ENCODE data around the gene SND1.

The SND1 gene

DNA sequence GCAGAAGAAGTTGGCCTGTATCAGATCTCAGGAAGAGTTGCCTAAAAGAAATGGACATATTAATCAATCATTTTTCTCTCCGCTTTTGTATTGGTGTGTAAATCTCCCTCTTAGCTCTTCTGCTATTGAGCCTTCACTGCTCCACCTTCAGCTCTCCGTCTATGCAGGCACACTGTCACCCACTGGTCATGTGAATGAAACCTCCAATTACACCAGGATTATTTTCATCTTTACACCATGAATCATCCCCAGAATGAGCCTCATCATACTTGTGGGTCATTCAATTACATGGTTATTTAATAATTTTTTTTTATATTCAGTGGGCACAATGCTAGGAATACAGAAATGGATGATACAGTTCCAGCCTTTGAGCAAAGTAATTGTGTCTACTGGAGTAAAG, 286.6 kb downstream of the SND1 start:
- Mint-ChIP-seq H3K27me3 (no peaks in the 10 kb centered on the region), H3K27ac (no peak overlapping the region), H3K4me3 (no peak overlapping the region), H3K9me3 (no peaks in the 10 kb centered on the region), H3K36me3 (ENCODE audit: low read depth) (peaks cover 89% of the 10 kb centered on the region), H3K4me1 (ENCODE audit: low read depth) (peaks cover 2% of the 10 kb centered on the region)
- DNase-seq, result no peak

GRCh38 chr7:127940381-127941160, 288.6 kb downstream of the SND1 start:
- H3K9me3 Mint-ChIP-seq, result no peaks in the 10 kb centered on the region
- no peaks in the 10 kb centered on the region for H3K4me1 Mint-ChIP-seq (ENCODE audit: low read depth)
- H3K4me3 Mint-ChIP-seq, result no peak overlapping the region
- H3K36me3 Mint-ChIP-seq (ENCODE audit: low read depth), result peaks cover 88% of the 10 kb centered on the region
- no peaks in the 10 kb centered on the region for H3K27me3 Mint-ChIP-seq
- DNase-seq, result no peak
- H3K27ac Mint-ChIP-seq, result peak overlapping the region; percentile 19

DNA sequence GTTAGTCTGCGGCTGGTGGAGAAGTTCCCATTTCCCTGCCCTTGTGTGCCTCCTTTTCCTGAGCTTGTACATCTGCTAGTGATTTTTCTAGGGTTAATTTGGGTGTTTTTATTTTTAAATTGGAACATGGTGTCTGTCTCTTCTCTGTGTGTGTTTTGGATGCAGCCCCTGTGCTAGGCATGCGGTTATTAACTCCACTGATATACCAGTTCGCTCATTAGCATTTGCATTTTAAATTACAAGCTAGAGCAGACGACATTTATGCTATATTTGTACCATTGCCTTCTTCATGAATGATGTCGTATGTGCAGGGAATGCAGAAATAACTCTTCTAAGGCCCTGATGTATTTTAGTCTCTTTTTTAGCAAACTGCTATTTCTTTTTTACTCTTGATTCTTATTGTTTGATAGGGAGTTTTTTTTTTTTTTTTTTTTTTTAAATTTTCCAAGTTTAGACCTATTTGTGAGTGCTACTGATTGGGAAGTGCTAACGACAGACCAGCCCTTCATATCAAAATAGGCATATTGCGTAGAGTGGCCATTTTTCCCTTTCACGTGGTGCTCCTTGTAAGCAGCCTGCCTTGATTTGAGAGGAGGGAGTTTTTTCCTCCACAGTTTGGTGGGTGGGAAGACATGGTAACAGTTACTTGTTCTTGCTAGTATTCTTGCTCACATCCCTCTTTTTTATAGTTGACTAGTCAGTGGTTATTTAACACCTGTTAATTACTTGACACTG, 289.6 kb downstream of the SND1 start:
- Mint-ChIP-seq H3K9me3 (no peaks in the 10 kb centered on the region), H3K36me3 (ENCODE audit: low read depth) (peaks cover 87% of the 10 kb centered on the region), H3K27me3 (no peaks in the 10 kb centered on the region), H3K4me1 (ENCODE audit: low read depth) (no peaks in the 10 kb centered on the region), H3K4me3 (no peak overlapping the region), H3K27ac (no peak overlapping the region)
- no peak for DNase-seq

DNA sequence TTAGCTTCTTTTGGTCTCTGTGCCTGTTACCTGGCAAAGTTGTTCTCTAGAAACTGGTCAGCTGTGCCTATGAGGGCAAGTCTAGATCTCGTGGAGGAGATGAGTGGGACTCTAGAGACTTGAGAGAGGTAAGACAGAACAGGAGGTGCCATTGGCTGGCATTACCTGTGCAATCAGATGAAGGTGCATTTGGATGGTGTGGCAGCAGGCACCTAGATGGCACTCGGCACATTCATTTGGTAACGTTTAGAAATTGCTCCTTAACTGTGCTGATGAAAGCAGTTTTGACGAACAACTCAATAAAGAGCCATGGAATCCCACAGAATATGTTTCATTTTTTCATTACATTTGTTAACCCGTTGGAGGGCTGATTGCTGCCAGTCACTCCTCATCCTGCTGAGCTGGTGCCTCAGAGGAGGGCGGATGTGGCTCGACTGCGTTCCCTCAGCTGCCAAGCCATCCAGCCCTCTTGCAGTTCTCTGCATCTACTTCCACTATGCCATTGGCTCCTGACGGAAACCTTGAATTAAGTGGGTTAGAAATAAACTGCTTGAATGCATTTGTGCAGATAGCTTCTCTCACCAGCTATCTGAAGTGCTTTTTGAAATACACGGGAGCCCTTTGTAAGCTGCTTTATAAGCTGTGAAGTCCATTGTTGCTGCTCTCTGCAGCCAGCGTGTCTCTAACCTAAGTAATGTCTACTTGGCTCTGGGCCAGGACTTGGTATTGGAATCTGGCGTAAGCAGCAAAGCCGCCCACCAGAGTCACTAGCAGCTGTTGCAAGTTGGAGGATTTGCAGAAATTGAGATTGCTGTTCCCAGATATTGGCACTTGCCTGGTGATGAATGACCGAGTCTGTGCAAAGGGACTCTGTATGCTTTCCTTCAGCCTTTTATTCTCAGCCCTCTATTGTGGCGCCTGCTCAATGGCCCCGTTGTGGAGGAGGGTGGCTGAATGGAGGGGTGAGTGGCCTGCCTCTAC, 291.8 kb downstream of the SND1 start:
- no peak for DNase-seq
- Mint-ChIP-seq H3K4me3 (no peak overlapping the region), H3K4me1 (ENCODE audit: low read depth) (peaks cover 5% of the 10 kb centered on the region), H3K27me3 (no peaks in the 10 kb centered on the region), H3K9me3 (no peaks in the 10 kb centered on the region), H3K36me3 (ENCODE audit: low read depth) (peaks cover 89% of the 10 kb centered on the region), H3K27ac (peak overlapping the region; percentile 7)

GRCh38 chr7:127946111-127946510, 294.1 kb downstream of the SND1 start:
- Mint-ChIP-seq H3K4me3 (no peak overlapping the region), H3K36me3 (ENCODE audit: low read depth) (peaks cover 84% of the 10 kb centered on the region), H3K4me1 (ENCODE audit: low read depth) (peaks cover 5% of the 10 kb centered on the region), H3K9me3 (no peaks in the 10 kb centered on the region), H3K27me3 (no peaks in the 10 kb centered on the region), H3K27ac (no peak overlapping the region)
- no peak for DNase-seq

- H3K27me3 Mint-ChIP-seq, result no peaks in the 10 kb centered on the region
- H3K27ac Mint-ChIP-seq, result no peak overlapping the region
- DNase-seq, result no peak
- no peaks in the 10 kb centered on the region for H3K9me3 Mint-ChIP-seq
- no peak overlapping the region for H3K4me3 Mint-ChIP-seq
- peaks cover 5% of the 10 kb centered on the region for H3K4me1 Mint-ChIP-seq (ENCODE audit: low read depth)
- peaks cover 83% of the 10 kb centered on the region for H3K36me3 Mint-ChIP-seq (ENCODE audit: low read depth)
These were observed 294.9 kb downstream of the SND1 start for GRCh38 chr7:127946847-127947246.

DNA sequence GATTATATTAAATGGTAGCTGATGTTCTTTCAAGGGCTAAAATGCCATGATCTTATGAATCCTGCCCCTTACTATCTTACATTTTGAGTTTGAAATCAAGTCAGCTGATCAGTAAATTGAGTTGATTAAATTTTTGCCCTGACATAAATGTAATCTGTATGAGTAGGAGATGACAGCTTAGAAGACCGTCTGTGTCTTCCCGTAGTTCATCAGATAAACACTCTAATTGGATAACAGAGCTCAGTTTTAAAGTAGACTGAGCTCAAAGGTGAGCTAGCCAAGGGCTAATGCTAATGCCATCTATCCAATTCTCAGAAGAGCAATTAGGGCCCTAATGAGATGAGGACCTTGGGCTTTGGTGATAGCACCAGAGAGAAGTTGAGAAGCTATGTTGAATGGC, 296.3 kb downstream of the SND1 start:
- Mint-ChIP-seq H3K9me3 (no peaks in the 10 kb centered on the region), H3K36me3 (ENCODE audit: low read depth) (peaks cover 74% of the 10 kb centered on the region), H3K27ac (no peak overlapping the region), H3K4me1 (ENCODE audit: low read depth) (peaks cover 5% of the 10 kb centered on the region), H3K4me3 (no peak overlapping the region), H3K27me3 (no peaks in the 10 kb centered on the region)
- no peak for DNase-seq

DNA sequence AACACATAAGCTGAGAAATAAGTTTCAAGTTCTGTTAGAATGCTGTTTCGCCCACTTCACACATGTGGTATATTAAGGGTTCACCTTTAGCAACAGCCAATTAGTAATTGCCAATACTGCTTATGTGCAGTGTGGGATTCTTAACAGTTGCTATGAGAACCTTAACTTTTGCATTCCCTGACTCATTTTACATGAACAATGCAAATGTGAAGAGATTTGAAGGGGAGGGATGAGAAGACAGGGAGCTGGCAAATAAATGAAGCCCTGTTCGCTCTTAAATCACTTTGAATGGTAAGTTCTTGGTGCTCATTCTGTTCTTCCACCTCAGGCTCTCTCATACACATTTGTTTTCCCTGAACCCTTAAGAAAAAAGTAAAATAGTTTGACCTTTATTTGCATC, 296.9 kb downstream of the SND1 start:
- Mint-ChIP-seq H3K4me3 (no peak overlapping the region), H3K9me3 (no peaks in the 10 kb centered on the region), H3K36me3 (ENCODE audit: low read depth) (peaks cover 68% of the 10 kb centered on the region), H3K27me3 (no peaks in the 10 kb centered on the region), H3K4me1 (ENCODE audit: low read depth) (peaks cover 5% of the 10 kb centered on the region), H3K27ac (no peak overlapping the region)
- DNase-seq, result no peak

DNA sequence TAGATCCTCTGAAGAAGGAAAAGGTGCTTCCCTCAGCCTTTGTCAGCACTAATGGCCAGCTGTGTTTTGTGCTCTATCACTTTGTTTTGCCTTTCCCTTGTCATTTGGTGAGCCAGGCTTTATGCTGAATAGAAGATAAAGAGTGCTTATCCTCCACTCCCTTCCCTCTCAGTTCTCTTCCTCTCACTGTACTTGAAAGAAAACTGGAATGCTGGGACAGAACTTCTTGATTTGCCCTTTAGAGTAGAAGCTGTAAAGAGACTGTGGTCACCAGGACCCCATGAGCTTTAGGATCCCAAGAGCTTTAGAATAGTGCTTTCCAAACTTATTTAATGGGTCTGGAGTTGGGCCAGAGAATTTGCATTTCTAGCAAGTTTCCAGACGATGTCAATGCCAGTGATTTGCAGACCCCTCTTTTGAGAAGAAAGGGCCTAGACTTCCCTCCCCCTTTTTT, 297.8 kb downstream of the SND1 start:
- no peaks in the 10 kb centered on the region for H3K9me3 Mint-ChIP-seq
- no peak overlapping the region for H3K4me3 Mint-ChIP-seq
- H3K4me1 Mint-ChIP-seq (ENCODE audit: low read depth), result peaks cover 5% of the 10 kb centered on the region
- H3K27me3 Mint-ChIP-seq, result no peaks in the 10 kb centered on the region
- no peak overlapping the region for H3K27ac Mint-ChIP-seq
- no peak for DNase-seq
- H3K36me3 Mint-ChIP-seq (ENCODE audit: low read depth), result peaks cover 59% of the 10 kb centered on the region

DNA sequence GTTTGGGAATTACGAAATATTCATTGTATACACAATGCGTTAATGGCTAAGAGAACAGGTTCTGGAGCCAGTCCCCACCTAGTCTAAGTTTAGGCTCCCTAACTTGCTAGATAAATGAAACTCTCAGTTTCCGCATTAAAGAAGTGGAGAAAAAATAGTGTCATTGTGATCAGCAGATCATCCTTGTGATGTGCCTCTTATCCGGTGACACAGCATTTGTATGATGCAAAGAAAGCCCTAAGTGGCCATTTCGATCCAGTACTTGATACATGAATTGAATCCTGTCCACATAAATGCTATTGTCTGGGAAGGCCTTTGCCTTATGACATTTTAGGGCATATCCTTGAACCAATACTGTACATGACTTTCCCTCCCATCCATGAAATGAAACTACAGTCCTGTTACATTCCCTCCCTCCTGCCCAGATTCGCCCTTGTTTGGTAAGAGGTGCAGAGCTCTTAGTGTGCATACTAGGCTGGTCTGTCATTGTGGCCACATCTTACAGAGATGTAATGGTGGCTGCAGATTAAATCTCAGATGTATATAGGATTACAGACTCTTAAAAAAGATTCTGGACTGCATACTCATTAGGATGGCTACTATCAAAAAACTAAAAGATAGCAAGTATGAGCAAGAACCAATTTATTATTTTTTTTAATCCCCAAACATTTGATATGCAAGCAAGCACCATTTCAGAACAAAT, 298.4 kb downstream of the SND1 start:
- no peak for DNase-seq
- H3K4me1 Mint-ChIP-seq (ENCODE audit: low read depth), result peaks cover 5% of the 10 kb centered on the region
- peaks cover 56% of the 10 kb centered on the region for H3K36me3 Mint-ChIP-seq (ENCODE audit: low read depth)
- peak overlapping the region; percentile 4 for H3K27ac Mint-ChIP-seq
- H3K9me3 Mint-ChIP-seq, result no peaks in the 10 kb centered on the region
- no peaks in the 10 kb centered on the region for H3K27me3 Mint-ChIP-seq
- no peak overlapping the region for H3K4me3 Mint-ChIP-seq

DNA sequence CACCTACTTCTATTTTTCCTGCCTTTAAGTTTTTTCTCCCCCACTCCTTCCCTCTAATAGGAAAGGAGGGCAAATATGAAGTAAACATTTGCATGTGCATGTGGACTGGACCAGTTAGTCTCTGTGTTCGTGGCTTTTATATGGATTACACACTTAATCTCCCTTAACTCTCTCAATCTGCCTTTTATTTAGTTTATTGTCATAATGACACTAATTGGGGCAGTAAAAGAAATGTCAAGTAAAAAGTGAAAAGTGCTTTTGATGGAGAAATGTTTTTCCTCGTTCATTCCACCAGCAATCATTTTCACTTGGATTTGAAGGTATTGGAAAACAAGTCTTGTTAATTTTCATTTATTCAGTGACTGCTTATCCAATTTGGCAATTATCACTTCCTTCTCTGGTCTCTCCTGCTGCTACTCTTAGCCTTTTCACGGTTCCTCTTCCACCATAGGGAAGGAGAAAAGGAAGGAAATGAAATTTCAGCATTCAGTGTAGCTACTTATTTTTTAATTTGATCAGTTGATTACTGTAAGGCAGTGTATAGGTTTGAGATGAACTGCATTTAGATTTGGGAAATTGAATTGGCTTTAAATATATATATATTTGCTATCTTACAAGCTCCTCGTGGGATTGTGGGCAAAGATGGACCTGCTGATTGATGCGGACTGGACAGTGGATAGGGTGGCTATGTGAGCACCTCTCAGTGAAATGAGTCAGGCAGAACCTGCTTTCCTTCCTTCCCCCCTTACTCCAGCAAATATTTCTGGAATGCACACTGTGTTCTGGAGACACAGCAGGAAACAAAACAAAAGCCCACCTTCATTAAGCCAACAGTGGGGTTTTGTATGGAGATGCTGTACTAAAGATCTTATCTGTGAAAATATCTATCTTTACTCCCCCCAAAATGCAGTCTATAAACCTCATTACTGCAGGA, 301.7 kb downstream of the SND1 start:
- Mint-ChIP-seq H3K4me1 (ENCODE audit: low read depth) (no peaks in the 10 kb centered on the region), H3K4me3 (no peak overlapping the region), H3K9me3 (no peaks in the 10 kb centered on the region), H3K27ac (no peak overlapping the region), H3K27me3 (no peaks in the 10 kb centered on the region), H3K36me3 (ENCODE audit: low read depth) (peaks cover 37% of the 10 kb centered on the region)
- no peak for DNase-seq

DNA sequence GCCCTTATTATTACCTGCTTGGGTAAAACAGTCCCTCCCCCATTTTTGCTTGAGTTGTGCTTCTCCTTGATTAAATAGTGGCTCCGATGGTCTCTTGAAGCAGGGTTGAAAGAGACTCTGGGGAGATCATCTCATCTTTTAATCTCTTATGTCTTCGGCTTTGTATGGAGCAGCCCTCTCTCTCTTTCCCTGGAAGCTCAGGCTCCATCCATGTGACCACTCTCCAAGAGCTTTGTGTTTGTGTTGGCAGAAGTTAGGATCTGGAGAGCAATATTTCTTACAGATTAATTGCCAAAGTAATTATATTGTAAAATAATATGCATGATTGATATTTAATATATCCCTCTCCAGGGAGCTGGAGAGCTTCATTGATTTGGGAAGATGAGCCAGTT, 302.4 kb downstream of the SND1 start:
- H3K27me3 Mint-ChIP-seq, result no peaks in the 10 kb centered on the region
- no peak overlapping the region for H3K27ac Mint-ChIP-seq
- no peaks in the 10 kb centered on the region for H3K9me3 Mint-ChIP-seq
- H3K4me1 Mint-ChIP-seq (ENCODE audit: low read depth), result peaks cover 1% of the 10 kb centered on the region
- H3K4me3 Mint-ChIP-seq, result no peak overlapping the region
- DNase-seq, result no peak
- peaks cover 38% of the 10 kb centered on the region for H3K36me3 Mint-ChIP-seq (ENCODE audit: low read depth)

- DNase-seq, result no peak
- Mint-ChIP-seq H3K9me3 (no peaks in the 10 kb centered on the region), H3K27me3 (no peaks in the 10 kb centered on the region), H3K36me3 (ENCODE audit: low read depth) (peaks cover 39% of the 10 kb centered on the region), H3K4me1 (ENCODE audit: low read depth) (peaks cover 8% of the 10 kb centered on the region), H3K4me3 (no peak overlapping the region), H3K27ac (no peak overlapping the region)
These were observed 303.1 kb downstream of the SND1 start for GRCh38 chr7:127955051-127955531.
